GM18909 (cell line): Measurements from ENCODE around the gene MACROH2A2.
"Not testable (repeated sequence)": the region's sequence is repeated elsewhere in the genome, so short reads cannot be mapped to it uniquely, and the experiment has no call there.

Experiments
- ATAC-seq: cut with Tn5 transposase; IDR thresholded peaks from one replicate; pipeline ENCODE4 v1.9.1; 2021; ENCODE audit warnings: mild to moderate bottlenecking; ENCODE audit not compliant: unreplicated experiment, poor library complexity

Gene MACROH2A2

GRCh38 chr10:70097459-70097858 lies 44.8 kb downstream of the MACROH2A2 start:
- ATAC-seq: no peak

DNA sequence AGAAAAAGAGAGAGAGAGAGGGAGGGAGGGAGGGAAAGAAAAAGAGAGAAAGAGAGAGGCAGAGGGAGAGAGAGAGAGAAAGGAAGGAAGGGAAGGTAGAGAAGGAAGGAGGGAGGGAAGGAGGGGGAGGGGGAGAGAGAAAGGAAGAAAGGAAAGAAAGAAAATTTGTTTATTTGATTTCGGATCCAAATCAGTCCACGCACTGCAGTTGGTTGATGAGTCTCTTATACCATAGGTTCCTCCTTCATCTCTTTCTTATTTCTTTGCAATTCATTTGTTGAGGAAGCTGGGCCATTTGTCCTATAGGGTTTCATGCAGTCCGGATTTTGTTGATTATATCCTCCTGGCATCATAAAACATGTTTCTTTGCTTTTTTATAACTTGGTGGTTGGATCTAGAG lies 45.6 kb downstream of the MACROH2A2 start:
- no peak for ATAC-seq

GRCh38 chr10:70101068-70101562 lies 48.5 kb downstream of the MACROH2A2 start:
- not testable (repeated sequence) for ATAC-seq

DNA sequence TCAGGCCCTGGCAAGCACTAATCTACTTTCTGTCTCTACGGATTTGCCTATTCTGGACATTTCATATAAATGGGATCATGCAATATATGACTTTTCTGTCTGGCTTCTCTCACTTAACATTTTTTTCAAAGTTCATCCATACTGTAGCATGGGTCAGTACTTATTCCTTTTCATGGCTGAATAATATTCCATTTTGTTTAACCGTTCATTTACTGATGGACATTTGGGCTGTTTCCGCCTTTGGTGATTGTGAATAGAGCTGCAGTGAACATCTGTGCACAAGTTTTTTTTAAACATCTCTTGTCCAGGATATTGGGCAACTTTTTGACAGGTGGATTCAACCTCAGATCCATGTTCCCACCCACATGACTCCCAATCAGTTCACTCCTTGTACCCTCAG lies 49.0 kb downstream of the MACROH2A2 start:
- ATAC-seq: no peak

GRCh38 chr10:70106958-70107791 lies 54.5 kb downstream of the MACROH2A2 start:
- ATAC-seq: no peak

DNA sequence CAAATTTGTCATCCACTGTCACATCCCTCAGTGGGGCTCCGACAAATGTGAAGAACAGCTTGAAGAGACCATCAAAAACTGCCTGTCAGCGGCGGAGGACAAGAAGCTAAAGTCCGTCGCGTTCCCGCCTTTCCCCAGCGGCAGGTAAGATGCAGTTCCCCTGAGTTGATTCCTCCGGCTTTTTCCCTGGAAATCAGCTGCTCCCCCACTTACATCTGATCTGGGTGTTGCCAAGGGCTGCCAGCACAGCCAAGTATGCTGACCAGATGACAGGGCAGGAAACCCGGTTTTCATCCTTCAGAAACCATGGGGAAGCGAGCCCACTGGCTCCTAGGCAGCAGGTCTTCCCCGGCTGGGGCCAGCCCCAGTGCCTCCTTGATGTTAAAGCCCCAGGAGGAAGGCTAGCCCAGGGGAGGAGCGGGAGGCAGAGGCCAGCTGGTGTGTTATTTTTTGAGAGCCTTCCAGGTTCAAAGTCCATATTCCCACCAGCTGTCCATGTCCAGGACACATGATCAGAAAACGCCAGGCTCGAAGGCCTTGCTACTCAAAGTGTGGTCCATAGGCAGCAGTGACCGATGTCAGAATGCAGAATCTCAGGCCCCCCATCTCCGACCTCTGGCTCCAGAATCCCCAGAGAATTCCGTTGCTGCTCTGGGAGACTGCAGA lies 56.6 kb downstream of the MACROH2A2 start:
- no peak for ATAC-seq

- ATAC-seq: no peak
These were observed 58.9 kb downstream of the MACROH2A2 start for GRCh38 chr10:70111496-70111895.

DNA sequence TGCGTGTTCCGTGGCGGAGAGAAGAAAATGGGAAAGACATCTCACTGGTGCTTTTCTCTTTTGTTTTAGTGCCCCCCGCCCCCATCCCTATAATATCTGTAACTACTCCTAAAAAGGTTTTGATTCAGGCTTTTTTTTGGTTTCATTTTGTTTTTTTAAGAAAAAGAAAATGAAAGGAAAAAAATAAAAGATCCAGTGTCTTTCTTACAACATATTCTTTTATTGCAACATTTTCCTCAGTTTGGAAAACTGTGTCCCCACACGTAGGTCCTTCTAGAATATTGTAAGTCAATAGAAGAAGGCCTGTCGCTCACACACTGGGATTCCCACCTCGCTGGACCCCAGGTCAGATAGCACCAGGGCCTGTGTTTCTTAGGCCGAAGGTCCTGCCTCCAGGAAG lies 59.4 kb downstream of the MACROH2A2 start:
- no peak for ATAC-seq

DNA sequence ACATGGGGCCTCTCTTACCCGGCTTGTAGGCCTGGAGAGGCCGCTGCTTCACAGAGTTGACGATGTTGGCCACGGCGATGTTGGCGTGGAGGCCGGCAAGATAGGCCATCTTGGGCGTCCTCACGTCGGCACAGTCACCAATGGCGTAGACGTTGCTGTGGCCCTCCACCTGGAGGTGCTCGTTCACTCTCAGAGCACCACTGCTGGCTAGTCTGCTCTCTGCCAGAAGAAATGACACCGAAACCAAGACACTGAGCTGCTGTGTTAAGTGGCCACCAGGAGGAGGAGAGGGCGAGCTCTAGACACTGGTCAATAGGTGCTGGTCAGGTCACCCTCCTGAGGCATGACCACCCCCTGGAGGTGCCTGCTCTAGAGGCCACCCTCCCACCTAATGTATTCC lies 62.3 kb downstream of the MACROH2A2 start:
- ATAC-seq: no peak

DNA sequence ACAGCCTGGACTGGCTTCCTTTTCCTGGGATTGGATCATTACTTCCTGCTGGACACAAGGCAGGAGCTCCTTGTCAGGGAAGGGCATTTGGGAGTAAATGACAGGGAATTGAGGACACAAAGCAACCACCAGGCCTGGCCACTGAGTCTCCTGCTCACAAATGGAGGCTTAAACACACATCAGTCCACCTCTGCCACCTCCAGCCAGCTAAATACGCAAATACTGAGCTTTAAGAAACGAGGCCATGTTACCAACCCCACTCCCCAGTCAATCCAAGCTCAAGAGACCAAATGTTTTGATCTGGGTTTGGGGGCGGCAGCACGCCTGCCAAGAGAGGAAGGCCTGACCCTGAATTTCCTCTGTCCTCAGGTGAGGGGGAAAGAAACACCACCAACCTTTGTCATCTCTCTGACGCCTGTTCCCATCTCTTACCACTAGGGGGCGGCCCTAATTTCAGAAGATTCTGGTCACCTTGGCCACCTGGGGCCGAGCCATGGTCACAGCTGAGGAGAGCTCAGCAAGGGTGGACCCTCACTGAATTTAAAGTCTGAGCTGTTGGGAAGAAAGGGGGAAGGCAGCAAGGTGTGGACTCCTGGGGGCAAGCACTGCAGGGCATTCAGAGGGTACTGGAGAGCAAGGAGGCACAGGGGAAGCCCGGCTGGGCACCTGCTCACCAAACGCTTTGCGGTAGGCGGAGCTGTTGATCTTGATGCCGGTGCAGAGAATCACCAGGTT lies 63.5 kb downstream of the MACROH2A2 start:
- ATAC-seq: no peak

GRCh38 chr10:70117646-70118045 lies 65.0 kb downstream of the MACROH2A2 start:
- no peak for ATAC-seq

DNA sequence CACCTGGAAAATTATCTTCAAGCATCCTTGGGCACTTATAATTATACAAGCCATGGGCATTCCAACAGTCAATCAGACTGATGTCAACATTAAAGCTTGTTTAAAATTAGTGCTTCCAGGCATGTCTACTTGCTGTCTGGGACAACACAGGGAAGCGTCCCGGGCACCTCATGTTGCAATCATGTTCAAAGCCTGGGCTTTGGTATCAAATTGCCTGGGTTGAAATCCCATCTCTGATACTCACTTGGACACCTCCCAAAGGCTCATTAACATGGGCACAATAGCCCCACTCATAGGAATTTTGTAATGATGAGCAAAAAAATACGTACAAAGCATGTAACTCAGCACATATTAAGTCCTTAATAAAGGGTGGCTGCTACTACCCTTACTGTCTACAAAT lies 65.5 kb downstream of the MACROH2A2 start:
- ATAC-seq: no peak

DNA sequence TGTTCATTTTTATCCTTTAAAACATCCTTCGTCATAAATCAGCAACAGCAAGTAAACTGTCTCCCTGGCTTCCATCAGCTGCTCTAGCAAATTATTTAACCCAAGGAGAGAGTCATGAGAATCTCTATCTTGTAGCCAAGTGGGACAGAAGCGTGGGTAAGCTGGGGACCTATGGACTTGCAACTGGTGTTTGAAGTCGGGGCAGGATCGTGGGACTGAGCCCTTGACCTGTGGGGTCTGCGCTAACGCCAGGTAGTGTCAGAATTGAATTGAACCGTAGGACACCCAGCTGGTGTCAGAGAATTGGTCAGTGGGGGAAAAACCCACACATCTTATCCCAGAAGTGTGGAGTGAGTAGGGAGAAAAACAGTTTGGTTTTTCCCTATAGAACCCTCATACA lies 66.6 kb downstream of the MACROH2A2 start:
- no peak for ATAC-seq

DNA sequence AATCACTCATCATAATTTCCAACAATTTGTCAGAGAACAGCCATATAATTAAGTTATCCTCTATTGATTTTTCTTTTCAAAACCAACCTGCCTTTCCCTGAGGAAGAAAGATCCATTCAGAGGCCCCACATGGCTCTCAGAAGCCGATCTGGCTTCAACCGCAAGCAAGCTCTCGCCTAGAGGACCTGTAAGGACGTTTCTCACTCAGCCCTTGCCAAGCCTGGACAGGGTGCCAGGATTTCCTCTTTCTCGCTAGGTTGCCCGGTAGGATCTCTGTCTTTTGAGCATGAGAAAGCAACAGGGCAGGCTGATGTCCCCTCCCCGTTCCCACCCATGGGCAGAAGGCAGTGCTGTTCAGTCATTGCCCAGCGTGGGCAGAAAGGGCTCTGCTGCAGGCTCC lies 67.0 kb downstream of the MACROH2A2 start:
- no peak for ATAC-seq

DNA sequence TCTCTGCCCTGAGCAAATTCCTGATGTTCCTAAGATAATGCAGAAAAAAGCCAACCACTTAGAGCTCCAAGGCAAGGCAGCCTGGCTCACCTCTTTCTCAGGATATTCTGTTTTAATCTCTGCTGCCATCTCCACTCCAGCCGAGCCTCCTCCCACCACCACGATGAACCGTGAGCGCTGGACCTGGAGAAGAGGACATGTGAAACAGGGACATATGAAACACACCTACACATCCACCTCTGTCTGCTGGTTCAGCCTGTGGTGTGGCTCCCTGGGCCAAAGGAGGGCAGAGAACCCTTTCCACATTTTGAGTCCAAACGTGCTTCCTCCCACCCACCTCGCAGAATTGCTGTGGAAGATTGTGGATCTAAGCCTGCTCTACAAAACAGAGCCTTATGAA lies 67.8 kb downstream of the MACROH2A2 start:
- no peak for ATAC-seq

GRCh38 chr10:70121281-70121949 lies 68.8 kb downstream of the MACROH2A2 start:
- no peak for ATAC-seq

DNA sequence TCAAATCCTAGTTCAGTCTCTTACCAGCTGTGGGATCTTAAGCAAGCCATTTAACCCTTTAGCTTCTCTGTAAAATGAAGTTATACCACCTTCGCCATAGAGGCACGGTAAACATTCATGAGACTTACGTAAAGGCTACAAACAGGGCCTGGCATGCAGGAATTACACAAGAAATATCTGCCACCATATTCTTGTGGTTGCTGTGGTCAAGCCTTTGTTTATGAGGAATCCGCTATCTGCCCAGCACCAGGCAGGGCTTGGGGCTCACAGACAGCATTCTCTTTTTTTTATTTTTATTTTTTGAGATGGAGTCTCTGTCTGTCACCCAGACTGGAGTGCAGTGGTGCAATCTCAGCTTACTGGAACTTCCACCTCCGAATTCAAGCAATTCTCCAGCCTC lies 70.1 kb downstream of the MACROH2A2 start:
- ATAC-seq: no peak

- not testable (repeated sequence) for ATAC-seq
These were observed 70.5 kb downstream of the MACROH2A2 start for GRCh38 chr10:70123166-70123565.

DNA sequence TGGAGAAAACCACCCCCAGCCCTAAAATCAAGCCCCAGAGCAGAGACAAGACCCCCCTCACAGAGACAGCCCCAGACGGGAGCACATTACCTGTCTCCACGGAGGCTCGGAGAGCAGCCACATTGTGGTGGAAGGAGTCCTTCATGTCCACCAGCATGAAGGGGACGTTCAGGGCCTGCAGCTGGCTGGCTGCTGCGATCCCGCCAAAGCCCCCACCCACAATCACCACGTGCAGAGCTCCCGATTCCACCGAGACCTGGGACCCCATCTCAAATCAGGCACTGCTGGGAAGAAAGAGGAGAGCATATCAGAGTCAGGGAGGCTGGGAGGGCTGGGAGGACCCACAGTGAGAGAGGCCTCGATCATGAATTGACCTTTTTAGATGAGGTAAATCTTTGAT lies 71.2 kb downstream of the MACROH2A2 start:
- no peak for ATAC-seq

DNA sequence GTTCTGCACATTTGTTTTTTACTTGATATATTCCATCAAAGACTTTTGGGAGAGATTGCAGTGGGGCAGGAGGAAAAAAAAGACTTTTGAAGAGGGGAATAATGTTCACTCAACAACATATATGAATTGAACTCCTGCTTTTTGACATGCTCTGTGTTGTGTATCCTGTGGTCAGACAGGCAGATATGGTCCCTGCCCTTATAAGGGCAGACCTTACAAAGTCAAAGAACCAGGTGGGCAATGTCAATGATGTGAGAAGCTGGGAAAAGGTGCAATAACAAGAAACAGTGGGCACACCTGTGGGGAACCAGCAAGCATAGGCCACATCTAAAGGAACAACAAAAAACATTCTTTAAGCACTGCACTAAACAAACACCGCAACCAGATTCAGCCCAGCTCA lies 71.8 kb downstream of the MACROH2A2 start:
- no peak for ATAC-seq
